H1 (cell line): ENCODE data around the gene NFAT5. TPM values are rescaled to one million over a fixed set of nuclear protein-coding genes. Genes with fewer than 3 reads are reported as not detected.

Experiments
- CTCF ChIA-PET: fragments of 300-600 bp; sonication (Branson Sonifier 250); formaldehyde crosslinking; loops from one replicate; lab custom pipeline; 2021; ENCODE audit not compliant: partially characterized antibody; lab: Charles Lee
- POLR2A ChIA-PET: fragments of 300-600 bp; sonication (Branson Sonifier 250); formaldehyde crosslinking; loops from one replicate; lab custom pipeline; 2021; ENCODE audit warnings: inconsistent platforms; ENCODE audit not compliant: partially characterized antibody; lab: Charles Lee
- DNase-seq, 2 experiments: peaks; one replicate each; pipeline versions ENCODE4 v3.0.0 to v3.0.0-alpha.2; 2010 to 2022; ENCODE audit warnings: low spot score in 2 of 2, low read depth in 1 of 2, mixed read lengths in 1 of 2
- FAIRE-seq: peaks from 2 replicates; lab custom pipeline; 2011; peaks lifted over from hg19 to GRCh38; lab: Jason Lieb, UNC
- H2AFZ ChIP-seq: 2 replicates; pipeline ENCODE4 v1.8.1; 2012; ENCODE audit warnings: low read length, inconsistent platforms
- H2AK5ac ChIP-seq: 2 replicates; pipeline ENCODE4 v1.6.1; 2013; ENCODE audit warnings: low read depth, low read length
- H2BK120ac ChIP-seq: replicated peaks from 2 replicates; pipeline ENCODE3; 2013; ENCODE audit warnings: low read depth, low read length, inconsistent platforms
- H2BK12ac ChIP-seq: 2 replicates; pipeline ENCODE4 v1.6.1; 2013; ENCODE audit warnings: low read depth, low read length
- H2BK15ac ChIP-seq: 2 replicates; pipeline ENCODE4 v1.6.1; 2013; ENCODE audit warnings: low read length
- H2BK20ac ChIP-seq: 2 replicates; pipeline ENCODE4 v1.6.1; 2013; ENCODE audit warnings: low read length
- H2BK5ac ChIP-seq: 2 replicates; pipeline ENCODE4 v1.6.1; 2013; ENCODE audit warnings: low read depth, low read length
- H3K14ac ChIP-seq: 2 replicates; pipeline ENCODE4 v1.6.1; 2013; ENCODE audit warnings: inconsistent platforms; ENCODE audit not compliant: insufficient read length
- H3K18ac ChIP-seq: 2 replicates; pipeline ENCODE4 v1.6.1; 2013; ENCODE audit warnings: low read length; ENCODE audit errors: extremely low read depth
- H3K23ac ChIP-seq: 2 replicates; pipeline ENCODE4 v1.6.1; 2013; ENCODE audit warnings: inconsistent platforms; ENCODE audit not compliant: insufficient read length
- H3K23me2 ChIP-seq: 2 replicates; pipeline ENCODE4 v1.6.1; 2013; ENCODE audit warnings: low read depth, low read length
- H3K27ac ChIP-seq: 2 replicates; pipeline ENCODE4 v1.6.1; 2011; ENCODE audit warnings: low read depth, low read length, inconsistent platforms
- H3K27me3 ChIP-seq, 4 experiments: replicated peaks in 1 of 4; 1 replicate in 1 of 4; 2 replicates in 3 of 4; pipeline versions ENCODE4 v1.6.1 to v1.8.1; 2011 to 2013; ENCODE audit warnings: low read length in 3 of 4, mild to moderate bottlenecking in 3 of 4, inconsistent platforms in 2 of 4, mixed read lengths in 2 of 4, moderate library complexity in 1 of 4; ENCODE audit not compliant: control insufficient read depth in 3 of 4, insufficient read depth in 3 of 4; ENCODE audit errors: extremely low read depth in 1 of 4
- H3K36me3 ChIP-seq, 4 experiments: 2 replicates each; pipeline versions ENCODE4 v1.6.1 to v1.8.1; 2011 to 2013; ENCODE audit warnings: mild to moderate bottlenecking in 4 of 4, low read length in 3 of 4, moderate library complexity in 2 of 4, control low read depth in 1 of 4, inconsistent platforms in 1 of 4; ENCODE audit not compliant: insufficient read depth in 4 of 4, control insufficient read depth in 2 of 4
- H3K4ac ChIP-seq: replicated peaks from 2 replicates; pipeline ENCODE3; 2013; ENCODE audit warnings: low read length, low read depth, mixed read lengths, inconsistent platforms; ENCODE audit not compliant: insufficient read length
- H3K4me1 ChIP-seq, 4 experiments: replicated peaks in 1 of 4; 1 replicate in 1 of 4; 2 replicates in 3 of 4; pipeline versions ENCODE4 v1.6.1 to v1.8.1; 2011 to 2013; ENCODE audit warnings: low read length in 3 of 4, inconsistent platforms in 2 of 4, mixed read lengths in 1 of 4; ENCODE audit not compliant: insufficient read depth in 4 of 4, control insufficient read depth in 3 of 4
- H3K4me2 ChIP-seq, 2 experiments: 2 replicates each; pipeline versions ENCODE4 v1.6.1 to v1.8.1; 2011 to 2013; ENCODE audit warnings: low read depth in 2 of 2, low read length in 2 of 2, control low read depth in 1 of 2, inconsistent platforms in 1 of 2, mild to moderate bottlenecking in 1 of 2; ENCODE audit not compliant: insufficient read depth in 1 of 2
- H3K4me3 ChIP-seq, 4 experiments: fragments of 200-600, 300-600 bp in 1 of 4; sonication (generic), shearing (Covaris generic), sonication (Bioruptor Twin) in 1 of 4; 2 replicates each; pipeline versions ENCODE4 v1.5.1 to v1.8.1; 2011 to 2016; ENCODE audit warnings: low read length in 4 of 4, low read depth in 3 of 4, control low read depth in 2 of 4, inconsistent platforms in 2 of 4, mild to moderate bottlenecking in 2 of 4, mixed read lengths in 1 of 4, moderate library complexity in 1 of 4; ENCODE audit not compliant: insufficient read depth in 2 of 4; ENCODE audit errors: extremely low read depth in 1 of 4
- H3K56ac ChIP-seq: replicated peaks from 2 replicates; pipeline ENCODE3; 2013; ENCODE audit warnings: low read depth, mild to moderate bottlenecking, mixed read lengths, low read length, inconsistent platforms; ENCODE audit not compliant: insufficient read length
- H3K79me1 ChIP-seq: 2 replicates; pipeline ENCODE4 v1.6.1; 2013; ENCODE audit warnings: low read depth, low read length, control low read depth
- H3K79me2 ChIP-seq, 2 experiments: 2 replicates each; pipeline versions ENCODE4 v1.6.1 to v1.8.1; 2012 to 2013; ENCODE audit warnings: low read length in 2 of 2, mild to moderate bottlenecking in 2 of 2, inconsistent platforms in 1 of 2; ENCODE audit not compliant: insufficient read depth in 2 of 2, control insufficient read depth in 1 of 2
- H3K9ac ChIP-seq, 4 experiments: replicated peaks in 1 of 4; 1 replicate in 1 of 4; 2 replicates in 3 of 4; pipeline versions ENCODE4 v1.6.1 to v1.8.1; 2011 to 2013; ENCODE audit warnings: low read depth in 3 of 4, low read length in 3 of 4, control low read depth in 2 of 4, mild to moderate bottlenecking in 2 of 4, moderate library complexity in 2 of 4, inconsistent platforms in 1 of 4; ENCODE audit errors: extremely low read depth in 1 of 4
- H3K9me3 ChIP-seq, 2 experiments: 2 replicates each; pipeline versions ENCODE4 v1.6.1 to v1.8.1; 2012 to 2013; ENCODE audit warnings: mild to moderate bottlenecking in 2 of 2, moderate library complexity in 2 of 2, control low read depth in 1 of 2, inconsistent platforms in 1 of 2, low read depth in 1 of 2, low read length in 1 of 2, mixed read lengths in 1 of 2; ENCODE audit not compliant: insufficient read depth in 2 of 2
- H4K20me1 ChIP-seq, 2 experiments: replicated peaks in 1 of 2; 2 replicates each; pipeline versions ENCODE3 to v1.8.1; 2011 to 2013; ENCODE audit warnings: inconsistent platforms in 2 of 2, low read length in 2 of 2, mild to moderate bottlenecking in 1 of 2; ENCODE audit not compliant: insufficient read depth in 2 of 2, control insufficient read depth in 1 of 2
- H4K5ac ChIP-seq: 2 replicates; pipeline ENCODE4 v1.6.1; 2013; ENCODE audit warnings: low read length, low read depth, mixed read lengths, inconsistent platforms; ENCODE audit not compliant: insufficient read length
- H4K8ac ChIP-seq: 2 replicates; pipeline ENCODE4 v1.8.0; 2013; ENCODE audit warnings: mild to moderate bottlenecking, moderate library complexity, low read length, inconsistent platforms; ENCODE audit not compliant: insufficient read depth; ENCODE audit errors: extremely low read depth
- H4K91ac ChIP-seq: replicated peaks from 2 replicates; pipeline ENCODE3; 2013; ENCODE audit warnings: low read length, mixed read lengths, inconsistent platforms; ENCODE audit not compliant: insufficient read length
- BCL11A ChIP-seq, 2 experiments: IDR thresholded peaks; one replicate each; pipeline ENCODE4 v1.6.1; 2011; ENCODE audit warnings: low read depth in 2 of 2, low read length in 2 of 2, mild to moderate bottlenecking in 2 of 2
- CTBP2 ChIP-seq: IDR thresholded peaks from 2 replicates; pipeline ENCODE4 v1.7.0; 2011; ENCODE audit warnings: borderline replicate concordance, mild to moderate bottlenecking, moderate library complexity, mixed read lengths, low read length; ENCODE audit not compliant: insufficient read depth, insufficient read length
- HDAC2 ChIP-seq, 2 experiments: fragments of 300-600 bp in 1 of 2; sonication (generic) in 1 of 2; IDR thresholded peaks; 2 replicates each; pipeline ENCODE4 v1.6.1; 2011 to 2012; ENCODE audit warnings: low read depth in 2 of 2, low read length in 2 of 2, mild to moderate bottlenecking in 2 of 2, moderate library complexity in 2 of 2, borderline replicate concordance in 1 of 2, inconsistent platforms in 1 of 2
- MAFK ChIP-seq: IDR thresholded peaks from 2 replicates; pipeline ENCODE4 v1.6.1; 2012; ENCODE audit warnings: low read depth, mild to moderate bottlenecking, improper control_type of control experiment, low read length
- NANOG ChIP-seq: IDR thresholded peaks from 2 replicates; pipeline ENCODE4 v1.6.1; 2011; ENCODE audit warnings: low read length, low read depth, mild to moderate bottlenecking, inconsistent platforms; ENCODE audit not compliant: insufficient read depth, poor library complexity, severe bottlenecking
- NRF1 ChIP-seq: IDR thresholded peaks from 2 replicates; pipeline ENCODE4 v1.6.1; 2011; ENCODE audit warnings: mild to moderate bottlenecking, low read depth, low read length, improper control_type of control experiment
- PHF8 ChIP-seq: fragments of 200-600 bp; sonication (generic); conservative IDR thresholded peaks from 2 replicates; pipeline ENCODE4 v1.7.1; 2012; ENCODE audit warnings: low read depth, mild to moderate bottlenecking, inconsistent platforms, low read length, moderate library complexity
- POLR2A ChIP-seq, 2 experiments: IDR thresholded peaks; 1 replicate in 1 of 2; 2 replicates in 1 of 2; pipeline ENCODE4 v1.6.1; 2011; ENCODE audit warnings: low read depth in 2 of 2, low read length in 2 of 2, mild to moderate bottlenecking in 2 of 2; ENCODE audit errors: control extremely low read depth in 1 of 2
- SIN3A ChIP-seq, 2 experiments: IDR thresholded peaks in 1 of 2; conservative IDR thresholded peaks in 1 of 2; 2 replicates each; pipeline ENCODE4 v1.6.1; 2011 to 2012; ENCODE audit warnings: low read length in 2 of 2, improper control_type of control experiment in 1 of 2, low read depth in 1 of 2, mild to moderate bottlenecking in 1 of 2
- SP1 ChIP-seq: IDR thresholded peaks from 2 replicates; pipeline ENCODE4 v1.6.1; 2011; ENCODE audit warnings: low read depth, low read length
- TAF1 ChIP-seq: IDR thresholded peaks from 2 replicates; pipeline ENCODE4 v1.6.1; 2011; ENCODE audit warnings: mild to moderate bottlenecking, low read depth, low read length
- WGBS, 2 experiments: shearing (Covaris generic) in 1 of 2; methylation state at CpG; one replicate each; pipeline versions ENCODE4 v1.1.6 to v1.1.7; 2013 to 2015; ENCODE audit warnings: low lambda C conversion rate in 2 of 2, mixed read lengths in 2 of 2, inconsistent platforms in 1 of 2, low coverage in 1 of 2, missing lambda C conversion rate in 1 of 2; ENCODE audit not compliant: insufficient replicate concordance in 2 of 2, insufficient coverage in 1 of 2, insufficient read length in 1 of 2; ENCODE audit errors: extremely low coverage in 1 of 2, missing lambda C conversion rate in 1 of 2; 5-methylcytosine and 5-hydroxymethylcytosine counted together
- polyA plus RNA-seq, 7 experiments: library from polyadenylated mRNA; depleted of rRNA in 3 of 7; stranded (reverse) in 5 of 7; unstranded in 2 of 7; fragments of >200 nt in 5 of 7; fragments of 200-250 nt in 2 of 7; gene quantifications; 1 replicate in 5 of 7; 2 replicates in 1 of 7; 4 replicates in 1 of 7; pipeline versions ENCODE4 v1.2.1 to v1.2.3, GENCODE V29; 2011 to 2013; ENCODE audit warnings: missing spikeins in 2 of 7, mixed read lengths in 2 of 7
- total RNA-seq: library from RNA; stranded (reverse); fragmentation: NEBNext Ultra II Directional; extraction: Animal tissue kit (Norgen Biotek cat#: 25700); gene quantifications from 2 replicates; pipeline ENCODE4 v1.2.1, GENCODE V29; 2021
- TF ChIP-seq, protein P1 (sequence below): IDR thresholded peaks from 2 replicates; pipeline ENCODE4 v1.6.1; 2011; ENCODE audit warnings: low read depth, mild to moderate bottlenecking, low read length; ENCODE audit not compliant: insufficient read depth

The NFAT5 gene
- total and polyA plus RNA-seq, 2 of the 8 experiments (the other 6 are each of a cell fraction or from before 2014, with no cell fraction given), result 8.9 to 29.0 TPM

GRCh38 chr16:69626256-69626655 lies 60.5 kb downstream of the NFAT5 start:
- CTCF ChIA-PET, result interaction anchor here (0.6 kb wide), 1 partner anchor 206 kb away, joined by 3 read pairs; no protein-coding TSS in a partner anchor
- Histone ChIP-seq H3K18ac (no peak overlapping the region), H2AK5ac (no peak overlapping the region), H2BK20ac (no peak overlapping the region), H3K56ac (no peak overlapping the region), H3K79me2 (no peaks in the 10 kb centered on the region), H3K9me3 (no peaks in the 10 kb centered on the region), H2BK120ac (no peak overlapping the region), H2BK5ac (no peak overlapping the region), H3K4me3 (no peak overlapping the region), H3K14ac (no peak overlapping the region), H3K9ac (no peak overlapping the region), H3K23me2 (no peaks in the 10 kb centered on the region), H2AFZ (no peak overlapping the region), H3K79me1 (no peaks in the 10 kb centered on the region), H3K27me3 (no peaks in the 10 kb centered on the region), H3K23ac (no peak overlapping the region), H3K36me3 (no peaks in the 10 kb centered on the region), H3K4ac (no peak overlapping the region), H3K4me1 (no peaks in the 10 kb centered on the region), H4K5ac (no peak overlapping the region), H3K27ac (no peak overlapping the region), H2BK15ac (no peak overlapping the region), H4K20me1 (no peaks in the 10 kb centered on the region), H4K8ac (no peak overlapping the region), H2BK12ac (no peak overlapping the region), H4K91ac (no peak overlapping the region), H3K4me2 (no peak overlapping the region)
- no peak for DNase-seq
- TF ChIP-seq TAF1, result no peak
- no peak for TF ChIP-seq MAFK
- no peak for TF ChIP-seq POLR2A (IDR thresholded peaks at IDR 0.05; ENCODE audit: control extremely low read depth in 1 of 2, low read depth in 2 of 2, low read length in 2 of 2)
- TF ChIP-seq HDAC2 (IDR thresholded peaks at IDR 0.05; ENCODE audit: borderline replicate concordance in 1 of 2, low read depth in 2 of 2, low read length in 2 of 2), result no peak
- no peak for TF ChIP-seq SP1
- no peak for TF ChIP-seq BCL11A (IDR thresholded peaks at IDR 0.05; ENCODE audit: low read depth in 2 of 2, low read length in 2 of 2)
- TF ChIP-seq NRF1, result no peak
- TF ChIP-seq SIN3A (conservative IDR thresholded peaks at IDR 0.05 in 1 of 2, IDR thresholded peaks at IDR 0.05 in 1 of 2; ENCODE audit: low read depth in 1 of 2, low read length in 2 of 2), result no peak
- no peak for TF ChIP-seq CTBP2
- TF ChIP-seq, protein P1, sequence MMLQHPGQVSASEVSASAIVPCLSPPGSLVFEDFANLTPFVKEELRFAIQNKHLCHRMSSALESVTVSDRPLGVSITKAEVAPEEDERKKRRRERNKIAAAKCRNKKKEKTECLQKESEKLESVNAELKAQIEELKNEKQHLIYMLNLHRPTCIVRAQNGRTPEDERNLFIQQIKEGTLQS, result no peak
- no peak for TF ChIP-seq PHF8
- no peak for TF ChIP-seq NANOG
- FAIRE-seq, result no peak
- POLR2A ChIA-PET, result no interaction called here
- WGBS, 2 experiments, result 98% methylated on average over 2 of the region's 2 CpGs; no CpG with 5 or more reads in 1 of the 2 experiments
